GM21515 (cell line): Measurements from ENCODE around the gene TNNT2.

ENCODE experiments used
- ATAC-seq: cut with Tn5 transposase; IDR thresholded peaks from one replicate; pipeline ENCODE4 v1.9.1; 2021; ENCODE audit not compliant: unreplicated experiment

Gene TNNT2

DNA sequence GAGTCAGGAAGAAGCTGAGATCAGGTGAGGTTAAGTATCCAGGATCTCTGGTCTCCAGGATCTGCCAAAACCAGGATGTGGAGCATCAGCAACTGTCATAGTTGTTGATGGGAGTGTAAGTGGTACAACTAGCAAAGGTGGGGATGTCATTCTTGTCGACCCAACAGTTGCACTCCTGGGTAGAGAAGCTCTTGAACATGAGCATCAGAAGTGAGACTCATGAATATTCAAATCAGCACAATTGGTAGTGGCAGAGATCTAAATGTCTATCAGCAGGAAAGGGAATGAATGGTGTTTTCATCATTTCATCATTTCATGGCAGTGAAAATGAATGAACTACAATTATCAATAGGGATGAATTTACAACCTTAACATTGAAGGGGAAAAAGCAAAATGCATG lies 25.9 kb upstream of the TNNT2 start:
- no peak for ATAC-seq

GRCh38 chr1:201401700-201402099 lies 24.2 kb upstream of the TNNT2 start:
- no peak for ATAC-seq

DNA sequence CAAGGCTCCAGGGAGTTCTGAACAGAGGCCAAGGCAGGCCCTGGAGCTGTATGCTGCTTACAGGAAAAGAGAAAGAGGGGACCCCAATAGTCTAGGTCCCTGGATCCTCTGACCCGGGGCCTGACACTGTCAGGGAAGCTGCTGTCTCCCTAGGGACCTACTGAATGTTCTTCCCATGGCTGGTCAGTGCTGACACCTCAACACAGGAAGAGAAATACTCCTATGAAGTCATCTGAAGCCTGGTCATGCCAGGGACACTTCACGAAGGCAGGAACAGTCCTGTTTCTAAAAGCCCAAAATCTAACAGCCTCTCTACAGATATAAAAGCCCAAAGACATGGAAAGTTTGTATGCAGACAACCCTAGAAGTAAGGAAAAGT lies 23.4 kb upstream of the TNNT2 start:
- no peak for ATAC-seq

- no peak for ATAC-seq
Measured at GRCh38 chr1:201400212-201400851, 22.9 kb upstream of the TNNT2 start.

- no peak for ATAC-seq
Measured at GRCh38 chr1:201399352-201400126, 22.1 kb upstream of the TNNT2 start.

DNA sequence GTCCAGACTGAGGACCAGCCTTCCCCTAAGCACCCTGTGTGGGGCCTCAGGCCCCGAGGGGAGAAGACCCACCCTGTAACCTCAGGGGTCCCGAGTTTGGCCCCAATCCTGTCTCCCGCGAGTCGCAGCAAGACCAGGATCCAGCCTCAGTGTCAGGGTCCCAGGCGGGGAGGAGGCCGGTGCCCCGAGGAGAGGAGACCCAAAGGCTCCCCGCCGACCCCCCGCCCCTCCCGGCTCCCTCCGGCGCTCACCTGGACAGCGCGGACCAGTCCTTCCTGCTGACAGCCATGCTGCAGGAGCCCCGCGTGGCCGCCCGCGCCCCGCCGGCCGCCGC lies 21.5 kb upstream of the TNNT2 start, which contains the start of gene LAD1:
Gene LAD1, minus strand, starts transcription at position 307 of the 334 bp plus-strand sequence. Its CDS starts 18 bp downstream, at position 289.
- no peak for ATAC-seq

- ATAC-seq, result no peak
Measured at GRCh38 chr1:201397675-201398074, 20.2 kb upstream of the TNNT2 start.

- ATAC-seq, result no peak
Measured at GRCh38 chr1:201396861-201397464, 19.5 kb upstream of the TNNT2 start.

DNA sequence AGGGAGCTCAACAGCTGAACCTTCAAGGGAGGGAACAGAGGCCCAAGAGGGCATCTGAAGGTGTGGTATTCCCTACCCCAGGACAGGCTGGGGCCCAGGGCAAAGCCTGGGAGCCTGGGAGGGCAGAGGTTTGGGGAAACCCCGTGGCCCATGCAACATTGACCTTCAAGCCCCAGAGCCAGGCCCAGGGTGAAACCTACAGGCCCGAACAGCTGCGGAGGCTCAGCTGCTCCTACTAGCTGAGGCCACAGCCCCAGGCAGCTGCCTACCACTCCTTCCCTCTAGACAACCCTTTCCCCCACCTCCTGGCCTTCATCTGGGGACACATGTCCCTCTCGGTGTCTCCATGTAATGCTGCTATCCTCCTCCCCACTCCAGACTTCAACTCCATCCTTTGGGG lies 18.5 kb upstream of the TNNT2 start:
- no peak for ATAC-seq

DNA sequence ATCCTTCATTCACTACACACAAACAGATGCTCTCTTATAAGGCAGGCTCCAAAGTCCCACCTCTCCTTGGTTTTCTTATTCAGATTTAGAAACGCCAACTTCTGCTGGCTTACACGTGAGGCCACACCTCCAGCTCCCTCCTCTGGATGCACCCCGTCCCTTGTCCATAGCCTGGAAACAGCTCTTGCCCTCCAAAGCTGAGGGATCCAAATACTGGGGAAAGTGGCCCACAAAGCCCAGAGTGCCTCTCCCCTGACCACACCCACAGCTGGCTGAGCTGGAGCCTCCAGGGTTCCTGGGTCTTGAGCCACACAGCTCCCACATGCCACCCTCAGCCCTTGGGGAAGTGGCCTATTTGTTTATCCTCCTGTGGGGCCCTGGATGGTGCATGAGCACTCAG lies 17.1 kb upstream of the TNNT2 start:
- ATAC-seq, result no peak

DNA sequence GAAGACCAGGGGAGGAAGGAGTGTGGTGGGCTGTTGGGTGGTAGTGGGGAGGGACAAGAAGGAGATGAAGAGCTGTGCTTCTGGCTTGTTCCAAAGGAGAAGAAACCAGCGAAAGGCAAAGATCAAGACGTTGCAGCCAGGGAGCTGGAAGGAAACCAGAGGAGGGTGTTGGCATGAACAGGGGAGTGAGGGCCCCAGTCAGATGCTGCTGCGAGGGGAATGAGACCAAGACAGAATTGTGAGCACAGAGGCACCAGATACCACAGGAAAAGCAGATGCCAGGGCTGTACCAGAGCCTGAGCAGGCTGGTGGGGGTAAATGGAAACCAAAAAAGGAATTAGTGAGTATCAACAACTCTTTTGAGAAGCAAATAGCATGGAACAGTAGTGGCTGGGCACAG lies 15.6 kb upstream of the TNNT2 start:
- no peak for ATAC-seq

GRCh38 chr1:201391651-201392511 lies 14.4 kb upstream of the TNNT2 start:
- ATAC-seq, result no peak

DNA sequence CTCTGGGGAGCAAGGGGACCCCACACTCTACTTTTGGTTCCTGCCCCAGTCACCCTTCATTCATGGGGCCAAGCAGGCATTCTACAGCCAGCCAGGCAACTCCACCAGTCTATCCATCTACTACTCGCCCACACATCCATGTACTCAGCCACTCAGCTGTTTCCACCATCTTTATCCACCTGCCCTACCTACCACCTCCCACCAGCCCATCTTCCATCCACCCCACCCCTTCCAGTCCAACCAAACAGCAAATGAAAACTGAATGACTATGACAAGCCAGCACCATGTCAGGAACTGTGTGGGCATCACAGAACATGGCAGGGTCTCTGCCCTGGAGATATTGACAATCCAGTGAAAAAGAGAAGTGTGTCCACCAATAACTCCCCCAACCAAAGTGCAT lies 13.7 kb upstream of the TNNT2 start:
- no peak for ATAC-seq

DNA sequence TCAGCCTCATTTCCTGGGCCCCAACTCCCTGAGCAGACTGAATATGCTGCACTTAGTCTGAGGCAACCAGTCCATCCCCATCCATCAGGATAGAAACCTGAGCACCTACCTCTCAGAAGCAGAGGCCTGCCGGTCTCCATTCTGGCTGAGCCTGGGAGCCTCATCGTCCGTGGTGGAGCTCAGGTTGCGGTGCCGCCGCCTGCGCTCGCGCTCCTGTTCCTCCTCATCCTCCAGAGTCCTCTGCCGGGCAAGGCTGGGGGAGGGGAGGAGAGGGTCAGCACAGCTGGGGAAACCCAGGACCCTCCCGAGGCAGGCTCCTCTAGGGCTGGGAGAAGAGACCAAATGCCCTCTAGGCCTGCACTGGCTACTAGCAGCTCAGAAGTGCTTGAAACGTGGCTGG lies 11.6 kb upstream of the TNNT2 start:
- ATAC-seq, result no peak

- ATAC-seq, result no peak
Measured at GRCh38 chr1:201386208-201386607, 8.7 kb upstream of the TNNT2 start.

DNA sequence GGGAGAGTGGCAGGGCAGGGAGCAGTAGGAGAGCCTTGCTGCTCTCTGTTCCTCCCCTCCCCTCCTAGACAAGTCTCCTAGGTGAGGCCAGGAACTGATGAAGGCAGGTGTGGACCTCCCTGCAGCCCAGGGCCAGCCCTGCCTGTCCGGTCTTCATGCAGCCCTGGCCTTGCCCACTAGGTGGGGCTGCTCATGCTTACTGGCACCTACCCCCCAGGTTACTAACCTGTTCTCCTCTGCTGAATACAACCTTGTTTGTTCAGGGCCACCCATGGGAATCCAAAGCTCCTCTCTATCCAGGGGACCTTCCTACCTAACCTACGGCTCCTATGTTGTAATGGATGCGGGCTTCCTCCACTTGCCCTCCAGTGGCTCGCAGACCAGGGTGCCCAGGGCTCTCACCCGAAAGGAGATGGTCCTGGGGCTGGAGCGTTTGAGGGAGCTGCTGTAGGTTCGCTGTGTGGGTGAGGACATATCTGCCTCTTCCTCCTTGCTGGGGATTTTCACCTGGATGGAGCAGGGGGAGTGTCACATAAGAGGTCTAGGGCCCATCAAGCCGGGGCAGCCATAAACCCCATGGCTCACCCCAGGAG lies 7.9 kb upstream of the TNNT2 start:
- no peak for ATAC-seq

DNA sequence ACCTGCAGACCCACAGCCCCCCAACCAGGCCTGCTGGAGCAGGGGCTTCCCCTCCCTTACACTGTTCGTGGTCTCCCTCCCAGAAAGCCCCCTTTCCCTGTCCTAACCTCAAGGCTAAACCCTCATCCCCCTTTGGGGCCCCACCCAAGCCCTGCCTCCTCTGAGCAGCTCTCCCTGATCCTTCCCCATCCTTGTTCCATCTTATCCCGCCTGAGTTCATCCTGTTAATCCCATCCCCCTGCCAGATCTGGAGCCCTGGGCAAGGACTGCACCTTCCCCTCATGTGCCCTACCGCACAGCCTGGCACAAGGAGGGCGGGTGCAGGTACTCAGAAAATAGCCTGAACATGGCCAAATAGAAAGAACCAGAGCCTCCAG lies 6.9 kb upstream of the TNNT2 start:
- ATAC-seq, result no peak

DNA sequence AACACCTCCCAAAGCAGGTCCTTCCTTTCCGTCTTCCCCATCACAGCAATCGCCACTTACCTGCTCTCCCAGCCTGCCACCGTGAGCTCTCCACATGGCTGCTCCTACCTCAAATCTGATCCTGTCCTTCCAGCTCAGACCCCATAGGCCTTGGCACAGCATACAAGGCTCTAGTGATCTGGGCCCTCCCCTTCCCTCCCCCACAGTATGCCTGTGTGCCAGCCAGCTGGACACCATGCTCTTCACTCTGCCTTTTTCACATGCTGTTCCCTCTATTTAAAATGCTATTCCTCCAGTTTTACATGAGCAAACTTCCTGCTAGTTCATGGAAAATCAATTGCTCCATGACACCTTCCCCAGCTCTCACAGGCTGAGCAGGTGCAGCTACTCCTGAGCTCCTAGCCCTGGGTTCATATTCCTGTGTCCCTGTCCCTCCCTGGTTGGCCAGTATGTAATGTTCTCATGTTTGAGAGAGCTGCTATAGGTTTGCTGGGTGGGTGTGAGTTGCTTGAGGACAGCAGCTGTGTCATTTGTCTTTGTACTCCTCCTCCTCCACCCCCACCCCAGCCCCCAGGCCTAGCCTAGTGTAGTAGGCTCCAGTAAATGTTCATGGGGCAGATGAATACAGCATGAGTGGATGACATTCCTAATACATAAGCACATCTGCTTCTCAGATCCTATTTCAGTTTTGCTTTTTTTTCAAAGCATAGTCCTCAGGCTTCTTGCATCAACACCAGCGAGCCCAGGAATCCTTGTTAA lies 6.3 kb upstream of the TNNT2 start:
- ATAC-seq, result no peak

- ATAC-seq, result no peak
Measured at GRCh38 chr1:201381130-201381529, 3.6 kb upstream of the TNNT2 start.

- no peak for ATAC-seq
Measured at GRCh38 chr1:201379733-201380242, 2.3 kb upstream of the TNNT2 start.
